ENCODE results near the gene C11orf54. TPM values are rescaled to one million over a fixed set of nuclear protein-coding genes. Genes with fewer than 3 reads are reported as not detected.
A peak's percentile ranks its signal among the peaks of the same experiment; 100 is the strongest.
"Not testable (repeated sequence)": the region's sequence is repeated elsewhere in the genome, so short reads cannot be mapped to it uniquely, and the experiment has no call there.

Gene C11orf54
- total RNA-seq, 1 donor from 2014 or later: 33.2 TPM

GRCh38 chr11:93740730-93741093 is 760 bp upstream of the C11orf54 start:
- Histone ChIP-seq H3K4me3 (ENCODE audit: low read depth, low read length) (peak overlapping the region; percentile 98), H3K36me3 (ENCODE audit: control insufficient read depth, insufficient read depth, low read length) (no peaks in the 10 kb centered on the region), H3K27me3 (ENCODE audit: control insufficient read depth, insufficient read depth, low read length) (no peaks in the 10 kb centered on the region)
- TF ChIP-seq CTCF (IDR thresholded peaks at IDR 0.05; ENCODE audit: insufficient read depth, low read length, poor library complexity, severe bottlenecking): no peak
- DNase-seq (ENCODE audit: low read depth): no peak

GRCh38 chr11:93741882-93742226 is 382 bp downstream of the C11orf54 start:
- no peaks in the 10 kb centered on the region for H3K36me3 ChIP-seq (ENCODE audit: control insufficient read depth, insufficient read depth, low read length)
- no peak for TF ChIP-seq CTCF (IDR thresholded peaks at IDR 0.05; ENCODE audit: insufficient read depth, low read length, poor library complexity, severe bottlenecking)
- H3K4me3 ChIP-seq (ENCODE audit: low read depth, low read length): peak overlapping the region; percentile 98
- peak; percentile 62 for DNase-seq (ENCODE audit: low read depth)
- no peaks in the 10 kb centered on the region for H3K27me3 ChIP-seq (ENCODE audit: control insufficient read depth, insufficient read depth, low read length)

GRCh38 chr11:93743291-93743690 is 1.8 kb downstream of the C11orf54 start:
- Histone ChIP-seq H3K4me3 (ENCODE audit: low read depth, low read length) (no peak overlapping the region), H3K36me3 (ENCODE audit: control insufficient read depth, insufficient read depth, low read length) (no peaks in the 10 kb centered on the region), H3K27me3 (ENCODE audit: control insufficient read depth, insufficient read depth, low read length) (no peaks in the 10 kb centered on the region)
- TF ChIP-seq CTCF (IDR thresholded peaks at IDR 0.05; ENCODE audit: insufficient read depth, low read length, poor library complexity, severe bottlenecking): no peak
- no peak for DNase-seq (ENCODE audit: low read depth)

GRCh38 chr11:93744669-93745004 is 3.2 kb downstream of the C11orf54 start:
- no peaks in the 10 kb centered on the region for H3K36me3 ChIP-seq (ENCODE audit: control insufficient read depth, insufficient read depth, low read length)
- H3K4me3 ChIP-seq (ENCODE audit: low read depth, low read length): no peak overlapping the region
- no peak for DNase-seq (ENCODE audit: low read depth)
- no peak for TF ChIP-seq CTCF (IDR thresholded peaks at IDR 0.05; ENCODE audit: insufficient read depth, low read length, poor library complexity, severe bottlenecking)
- no peaks in the 10 kb centered on the region for H3K27me3 ChIP-seq (ENCODE audit: control insufficient read depth, insufficient read depth, low read length)

DNA sequence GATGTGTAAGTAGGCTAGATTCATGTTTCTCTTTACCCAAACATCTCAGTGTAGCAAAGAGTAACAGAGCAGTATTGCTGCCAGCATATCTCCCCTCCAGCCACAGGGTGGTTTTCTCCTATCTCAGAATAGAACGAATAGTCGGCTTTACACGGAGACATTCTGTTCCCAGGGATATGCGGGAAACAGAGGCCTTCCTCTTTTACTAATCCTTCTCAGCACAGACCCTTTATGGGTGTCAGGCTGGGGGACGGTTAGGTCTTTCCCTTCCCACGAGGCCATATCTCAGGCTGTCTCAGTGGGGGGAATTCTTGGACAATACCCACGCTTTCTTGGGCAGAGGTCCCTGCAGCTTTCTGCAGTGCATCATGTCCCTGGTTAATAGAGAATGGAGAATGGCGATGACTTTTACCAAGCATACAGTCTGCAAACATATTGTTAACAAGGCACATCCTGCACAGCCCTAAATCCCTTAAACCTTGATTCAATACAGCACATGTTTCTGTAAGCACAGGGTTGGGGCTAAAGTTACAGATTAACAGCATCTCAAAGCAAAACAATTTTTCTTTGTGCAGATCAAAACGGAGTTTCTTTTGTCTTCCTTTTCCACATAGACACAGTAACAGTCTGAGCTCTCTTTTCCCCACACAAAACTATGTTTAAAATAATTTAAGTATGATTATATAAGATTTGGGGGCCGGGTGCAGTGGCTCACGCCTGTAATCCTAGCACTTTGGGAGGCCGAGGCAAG is 3.7 kb downstream of the C11orf54 start:
- DNase-seq (ENCODE audit: low read depth); H3K27me3 ChIP-seq (ENCODE audit: control insufficient read depth, insufficient read depth, low read length); H3K4me3 ChIP-seq (ENCODE audit: low read depth, low read length); H3K36me3 ChIP-seq (ENCODE audit: control insufficient read depth, insufficient read depth, low read length): not testable (repeated sequence)

DNA sequence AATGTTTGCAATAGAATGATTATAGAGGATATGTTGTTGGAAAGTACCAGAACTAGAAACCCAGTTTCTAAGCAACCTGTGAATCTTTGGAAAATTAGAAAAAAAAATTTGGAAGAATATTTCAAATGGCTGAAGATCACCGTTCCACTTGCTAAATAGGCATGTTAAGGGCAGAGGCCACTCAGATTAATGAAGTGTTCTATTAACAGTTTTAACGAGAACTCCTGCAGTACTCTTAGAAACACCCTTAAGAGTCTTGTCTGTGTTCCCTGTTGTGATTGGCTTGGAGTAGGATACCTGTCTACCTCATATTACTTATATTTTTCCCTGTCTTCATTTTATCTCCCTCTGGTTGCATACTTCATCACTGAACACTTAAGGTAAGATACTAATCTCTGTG is 4.6 kb downstream of the C11orf54 start:
- TF ChIP-seq CTCF (IDR thresholded peaks at IDR 0.05; ENCODE audit: insufficient read depth, low read length, poor library complexity, severe bottlenecking): no peak
- DNase-seq (ENCODE audit: low read depth): no peak
- H3K4me3 ChIP-seq (ENCODE audit: low read depth, low read length): no peak overlapping the region
- H3K27me3 ChIP-seq (ENCODE audit: control insufficient read depth, insufficient read depth, low read length): no peaks in the 10 kb centered on the region
- no peaks in the 10 kb centered on the region for H3K36me3 ChIP-seq (ENCODE audit: control insufficient read depth, insufficient read depth, low read length)

Measured in kidney epithelial cell (primary cell).